Panc1 (cell line): Measurements from ENCODE around the gene SSTR5.

Source experiments
- CTCF ChIP-seq: fragments of 450-650 bp; IDR thresholded peaks from 2 replicates; pipeline ENCODE4 v1.5.1; 2017; ENCODE audit warnings: mild to moderate bottlenecking
- POLR2AphosphoS5 ChIP-seq: IDR thresholded peaks from 2 replicates; pipeline ENCODE4 v1.6.1; 2012; ENCODE audit warnings: mild to moderate bottlenecking, low read depth, low read length, moderate library complexity

GRCh38 chr16:1105888-1106620, 33.5 kb downstream of the SSTR5 start:
- TF ChIP-seq CTCF (peak; percentile 88), POLR2AphosphoS5 (no peak)
